ENCODE measurements around the gene NRROS.

- TF ChIP-seq CTCF (conservative IDR thresholded peaks at IDR 0.05; ENCODE audit: low read depth, low read length) (no peak), EZH2 (IDR thresholded peaks at IDR 0.05; ENCODE audit: low read length, unreplicated experiment) (no peak), EZH2phosphoT487 (IDR thresholded peaks at IDR 0.05; ENCODE audit: borderline replicate concordance, low read length) (no peak)
Measured at GRCh38 chr3:196625331-196625730, 14.2 kb upstream of the NRROS start.

All from PC-3 (cell line).